Progenitor cell of endocrine pancreas (in vitro differentiated cells): ENCODE measurements around the gene TIMP2. TPM values are rescaled to one million over a fixed set of nuclear protein-coding genes. Genes with fewer than 3 reads are reported as not detected.

Experiments used
- DNase-seq: peaks from one replicate; pipeline ENCODE4 v3.0.0; 2021; ENCODE audit warnings: low spot score; ENCODE audit not compliant: unreplicated experiment
- H3K27ac Mint-ChIP-seq: 2 replicates; pipeline ENCODE4 v1.8.0; 2021; ENCODE audit warnings: mild to moderate bottlenecking, moderate library complexity, mixed read lengths
- H3K27me3 Mint-ChIP-seq: 2 replicates; pipeline ENCODE4 v1.8.0; 2021; ENCODE audit warnings: mixed read lengths
- H3K36me3 Mint-ChIP-seq: 2 replicates; pipeline ENCODE4 v1.8.0; 2022; ENCODE audit warnings: mixed read lengths; ENCODE audit not compliant: insufficient read depth
- H3K4me1 Mint-ChIP-seq: 2 replicates; pipeline ENCODE4 v1.8.0; 2021; ENCODE audit warnings: low read depth, mixed read lengths
- H3K4me3 Mint-ChIP-seq: 2 replicates; pipeline ENCODE4 v1.8.0; 2021; ENCODE audit warnings: low read depth, mild to moderate bottlenecking, moderate library complexity, mixed read lengths
- H3K9me3 Mint-ChIP-seq: 2 replicates; pipeline ENCODE4 v1.8.0; 2021; ENCODE audit warnings: low read depth, mixed read lengths
- total RNA-seq: library from RNA; stranded (reverse); gene quantifications from 2 replicates; pipeline ENCODE4 v1.2.1, GENCODE V29; 2021
- TF ChIP-seq, protein P1 (sequence below): fragments of 200-600 bp; sonication (generic); IDR thresholded peaks from one replicate; pipeline ENCODE4 v1.5.0; 2021; ENCODE audit warnings: antibody characterized with exemption, mild to moderate bottlenecking; ENCODE audit not compliant: unreplicated experiment

The TIMP2 gene
- total RNA-seq, 1 donor from 2014 or later: 51.4 TPM

DNA sequence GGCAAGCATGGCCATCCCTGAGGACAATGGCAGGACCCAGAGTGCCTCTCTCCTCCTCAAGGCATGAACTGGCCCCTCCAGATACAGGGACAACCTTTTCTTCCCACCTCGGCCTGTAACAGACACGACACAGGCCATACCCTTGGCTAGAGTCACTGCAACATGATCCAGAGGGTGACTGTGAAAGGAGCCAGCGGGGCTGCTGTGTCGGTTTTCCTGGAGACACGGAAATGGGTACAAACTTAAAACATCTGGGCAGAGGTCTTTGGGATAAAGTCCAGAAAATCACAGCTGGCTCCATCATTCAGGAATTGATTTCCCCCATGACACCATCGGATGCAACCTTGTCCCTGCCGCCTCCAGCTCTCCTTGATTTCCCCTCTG lies 27.5 kb downstream of the TIMP2 start:
- Mint-ChIP-seq H3K27me3 (no peaks in the 10 kb centered on the region), H3K4me3 (no peak overlapping the region), H3K36me3 (no peaks in the 10 kb centered on the region), H3K9me3 (no peaks in the 10 kb centered on the region), H3K4me1 (peaks cover 12% of the 10 kb centered on the region), H3K27ac (peak overlapping the region; percentile 69)
- no peak for DNase-seq
- TF ChIP-seq, protein P1, sequence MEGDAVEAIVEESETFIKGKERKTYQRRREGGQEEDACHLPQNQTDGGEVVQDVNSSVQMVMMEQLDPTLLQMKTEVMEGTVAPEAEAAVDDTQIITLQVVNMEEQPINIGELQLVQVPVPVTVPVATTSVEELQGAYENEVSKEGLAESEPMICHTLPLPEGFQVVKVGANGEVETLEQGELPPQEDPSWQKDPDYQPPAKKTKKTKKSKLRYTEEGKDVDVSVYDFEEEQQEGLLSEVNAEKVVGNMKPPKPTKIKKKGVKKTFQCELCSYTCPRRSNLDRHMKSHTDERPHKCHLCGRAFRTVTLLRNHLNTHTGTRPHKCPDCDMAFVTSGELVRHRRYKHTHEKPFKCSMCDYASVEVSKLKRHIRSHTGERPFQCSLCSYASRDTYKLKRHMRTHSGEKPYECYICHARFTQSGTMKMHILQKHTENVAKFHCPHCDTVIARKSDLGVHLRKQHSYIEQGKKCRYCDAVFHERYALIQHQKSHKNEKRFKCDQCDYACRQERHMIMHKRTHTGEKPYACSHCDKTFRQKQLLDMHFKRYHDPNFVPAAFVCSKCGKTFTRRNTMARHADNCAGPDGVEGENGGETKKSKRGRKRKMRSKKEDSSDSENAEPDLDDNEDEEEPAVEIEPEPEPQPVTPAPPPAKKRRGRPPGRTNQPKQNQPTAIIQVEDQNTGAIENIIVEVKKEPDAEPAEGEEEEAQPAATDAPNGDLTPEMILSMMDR: no peak

DNA sequence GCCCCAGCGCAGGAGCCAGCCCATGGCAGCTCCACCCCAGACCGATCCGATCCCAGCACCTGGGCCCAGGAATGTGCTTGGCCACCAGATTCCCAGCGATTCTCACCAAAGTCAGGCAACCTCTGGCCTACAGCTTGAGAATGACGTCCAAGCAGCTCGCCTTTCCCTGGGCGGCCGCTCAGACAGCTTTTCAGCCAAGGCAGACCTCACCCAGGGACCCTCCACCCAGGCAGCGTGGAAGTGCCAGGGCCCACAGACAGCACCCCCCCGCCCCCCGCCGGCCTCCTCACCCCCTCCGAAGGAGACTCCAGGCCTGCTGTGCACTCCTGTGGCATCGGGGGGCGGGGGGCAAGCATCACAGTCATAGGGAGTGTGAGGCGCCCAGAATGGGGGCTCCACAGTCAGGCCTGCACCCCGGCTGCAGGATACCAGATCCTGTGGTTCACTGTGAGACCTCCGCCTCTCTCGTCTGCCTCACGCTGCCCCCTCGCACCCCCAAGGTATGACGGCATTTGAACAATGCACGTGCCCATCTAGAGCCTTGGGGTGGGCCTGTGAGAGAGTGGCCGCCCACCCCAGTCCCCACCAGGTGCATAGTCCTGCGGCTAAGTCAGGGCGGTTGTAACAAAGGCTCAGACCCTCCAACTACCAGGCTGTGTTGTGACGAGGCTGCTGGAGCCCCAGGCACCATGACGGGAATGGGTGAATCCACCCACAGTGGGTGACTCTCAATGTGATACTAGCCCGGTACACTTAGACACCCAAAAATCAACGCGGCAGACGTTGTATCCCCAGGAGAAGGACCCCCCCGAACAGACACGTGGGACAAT lies 28.1 kb downstream of the TIMP2 start:
- H3K4me1 Mint-ChIP-seq: peaks cover 10% of the 10 kb centered on the region
- H3K9me3 Mint-ChIP-seq: no peaks in the 10 kb centered on the region
- no peak overlapping the region for H3K4me3 Mint-ChIP-seq
- peak overlapping the region; percentile 69 for H3K27ac Mint-ChIP-seq
- no peaks in the 10 kb centered on the region for H3K36me3 Mint-ChIP-seq
- no peaks in the 10 kb centered on the region for H3K27me3 Mint-ChIP-seq
- DNase-seq: no peak
- TF ChIP-seq, protein P1: no peak

DNA sequence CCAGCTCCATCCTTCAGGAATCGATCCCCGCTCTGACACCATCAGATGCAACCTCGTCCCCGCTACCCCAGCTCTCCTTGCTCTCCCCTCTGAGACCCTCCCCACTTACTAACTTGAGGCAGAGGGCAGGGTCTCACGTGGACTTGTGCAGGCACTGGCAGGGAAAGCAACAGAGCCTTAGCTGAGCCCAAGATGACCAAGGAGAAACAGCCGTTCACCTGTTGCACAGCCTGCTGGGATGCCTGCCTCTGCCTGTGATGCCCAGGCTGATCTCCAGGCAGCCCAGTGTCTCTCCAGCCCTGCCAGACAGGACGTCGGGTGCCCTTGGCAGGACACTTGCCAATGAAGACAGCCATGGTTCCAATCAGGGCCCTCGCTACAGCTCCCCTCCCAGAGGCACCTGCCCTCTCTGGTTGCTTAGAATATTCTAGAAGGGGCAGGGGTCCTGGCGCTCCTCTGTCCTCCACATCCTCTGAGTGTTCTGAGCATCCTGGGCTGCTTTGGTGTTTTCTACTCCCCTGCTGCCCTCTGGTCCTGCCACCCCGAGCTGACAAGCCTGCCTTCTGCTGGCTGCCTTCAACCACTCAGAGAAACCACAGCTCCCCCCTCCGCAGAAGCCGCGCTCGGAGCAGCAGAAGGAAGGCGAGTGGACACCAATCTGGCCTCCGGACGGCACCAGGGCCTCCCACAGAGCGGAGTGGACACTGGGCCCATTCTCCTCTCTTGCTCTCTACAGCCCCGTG lies 28.9 kb downstream of the TIMP2 start:
- H3K4me1 Mint-ChIP-seq: peaks cover 10% of the 10 kb centered on the region
- no peaks in the 10 kb centered on the region for H3K9me3 Mint-ChIP-seq
- DNase-seq: no peak
- TF ChIP-seq, protein P1: no peak
- no peaks in the 10 kb centered on the region for H3K27me3 Mint-ChIP-seq
- H3K27ac Mint-ChIP-seq: no peak overlapping the region
- no peak overlapping the region for H3K4me3 Mint-ChIP-seq
- H3K36me3 Mint-ChIP-seq: no peaks in the 10 kb centered on the region

DNA sequence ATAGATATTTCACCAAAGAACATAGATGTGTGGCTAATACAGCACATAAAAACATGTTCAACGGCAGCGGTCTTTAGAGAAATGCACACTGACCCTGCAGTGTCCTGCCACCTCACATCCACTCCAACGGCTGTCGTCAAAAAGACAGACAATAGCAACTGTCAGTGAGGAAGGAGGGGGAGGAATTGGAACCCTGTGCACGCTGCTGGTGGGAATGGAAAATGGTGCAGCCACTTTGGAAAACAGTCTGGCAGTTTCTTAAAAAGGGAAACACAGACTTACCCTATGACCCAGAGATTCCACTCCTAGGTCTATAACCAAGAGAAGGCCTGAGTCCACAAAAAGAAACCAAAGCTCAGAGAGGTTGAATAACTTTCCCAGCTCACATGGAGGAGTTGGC lies 29.9 kb downstream of the TIMP2 start:
- TF ChIP-seq, protein P1: no peak
- no peak overlapping the region for H3K27ac Mint-ChIP-seq
- no peaks in the 10 kb centered on the region for H3K9me3 Mint-ChIP-seq
- H3K4me3 Mint-ChIP-seq: no peak overlapping the region
- H3K36me3 Mint-ChIP-seq: peaks cover 2% of the 10 kb centered on the region
- no peak for DNase-seq
- H3K4me1 Mint-ChIP-seq: peaks cover 10% of the 10 kb centered on the region
- no peaks in the 10 kb centered on the region for H3K27me3 Mint-ChIP-seq

DNA sequence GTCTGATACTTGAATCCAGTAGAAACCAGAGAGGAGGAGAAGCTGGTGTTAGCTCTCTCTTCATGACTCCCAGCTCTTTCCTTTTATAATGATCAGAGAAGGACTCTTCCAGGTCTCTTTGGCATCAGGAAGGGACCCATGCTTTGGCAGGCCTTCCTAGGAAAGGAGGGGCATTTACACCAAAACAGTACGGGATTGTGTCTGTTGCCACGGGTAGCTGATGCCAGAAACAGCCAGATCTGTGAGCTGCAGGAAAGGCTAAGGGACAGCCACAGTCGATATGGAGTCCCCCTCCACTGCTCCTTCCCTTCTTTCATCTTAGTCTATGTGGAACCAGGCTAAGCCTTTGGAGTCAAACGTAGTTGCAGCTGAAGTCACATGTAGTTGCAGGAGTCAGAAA lies 31.5 kb downstream of the TIMP2 start:
- no peaks in the 10 kb centered on the region for H3K9me3 Mint-ChIP-seq
- no peak overlapping the region for H3K4me3 Mint-ChIP-seq
- TF ChIP-seq, protein P1: no peak
- peaks cover 2% of the 10 kb centered on the region for H3K36me3 Mint-ChIP-seq
- no peaks in the 10 kb centered on the region for H3K27me3 Mint-ChIP-seq
- peaks cover 5% of the 10 kb centered on the region for H3K4me1 Mint-ChIP-seq
- H3K27ac Mint-ChIP-seq: no peak overlapping the region
- DNase-seq: no peak
